ENCODE measurements around the gene ASPG.

ASPG gene

DNA sequence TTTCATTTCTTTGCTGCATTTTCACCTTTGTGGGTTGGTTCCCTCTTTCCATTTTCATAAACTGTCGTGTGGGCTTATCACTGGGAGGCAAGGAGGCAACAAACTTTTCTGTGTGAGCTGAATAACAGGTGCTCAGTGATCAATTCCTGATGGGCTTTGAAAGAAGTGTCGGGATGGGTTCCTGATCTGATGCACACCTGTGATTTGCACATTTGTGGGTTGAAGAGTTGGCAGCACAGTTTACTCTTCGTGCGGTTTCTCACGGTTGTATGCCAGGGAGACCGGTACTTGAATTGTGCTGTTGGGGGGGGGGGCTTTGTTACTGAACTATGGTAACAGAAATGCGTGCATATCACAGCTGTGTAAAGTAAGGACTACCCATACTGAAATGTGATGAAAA is 16.0 kb upstream of the ASPG start:
- TF ChIP-seq SNAI2 (CRISPR knock-in tag; IDR thresholded peaks at IDR 0.05) = no peak
- TF ChIP-seq ESRRG (CRISPR knock-in tag; IDR thresholded peaks at IDR 0.05) = no peak
- no peak for TF ChIP-seq PPARA (CRISPR knock-in tag; IDR thresholded peaks at IDR 0.05; ENCODE audit: borderline replicate concordance)
- no peak for TF ChIP-seq TCF4 (CRISPR knock-in tag; IDR thresholded peaks at IDR 0.05; ENCODE audit: borderline replicate concordance)
- TF ChIP-seq ZNF70 (CRISPR knock-in tag; IDR thresholded peaks at IDR 0.05) = no peak
- TF ChIP-seq ZFP30 (CRISPR knock-in tag; IDR thresholded peaks at IDR 0.05) = no peak
- TF ChIP-seq ZNF8 (CRISPR knock-in tag; IDR thresholded peaks at IDR 0.05) = no peak
- TF ChIP-seq ZFP3 (CRISPR knock-in tag; IDR thresholded peaks at IDR 0.05) = no peak
- TF ChIP-seq GLIS3 (CRISPR knock-in tag; IDR thresholded peaks at IDR 0.05) = no peak
- no peak for TF ChIP-seq BACH2 (CRISPR knock-in tag; IDR thresholded peaks at IDR 0.05; ENCODE audit: borderline replicate concordance)
- TF ChIP-seq CSDC2 (CRISPR knock-in tag; IDR thresholded peaks at IDR 0.05) = no peak
- TF ChIP-seq, protein P1, sequence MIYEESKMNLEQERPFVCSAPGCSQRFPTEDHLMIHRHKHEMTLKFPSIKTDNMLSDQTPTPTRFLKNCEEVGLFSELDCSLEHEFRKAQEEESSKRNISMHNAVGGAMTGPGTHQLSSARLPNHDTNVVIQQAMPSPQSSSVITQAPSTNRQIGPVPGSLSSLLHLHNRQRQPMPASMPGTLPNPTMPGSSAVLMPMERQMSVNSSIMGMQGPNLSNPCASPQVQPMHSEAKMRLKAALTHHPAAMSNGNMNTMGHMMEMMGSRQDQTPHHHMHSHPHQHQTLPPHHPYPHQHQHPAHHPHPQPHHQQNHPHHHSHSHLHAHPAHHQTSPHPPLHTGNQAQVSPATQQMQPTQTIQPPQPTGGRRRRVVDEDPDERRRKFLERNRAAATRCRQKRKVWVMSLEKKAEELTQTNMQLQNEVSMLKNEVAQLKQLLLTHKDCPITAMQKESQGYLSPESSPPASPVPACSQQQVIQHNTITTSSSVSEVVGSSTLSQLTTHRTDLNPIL (CRISPR knock-in tag; IDR thresholded peaks at IDR 0.05; ENCODE audit: low read depth) = no peak
- no peak for TF ChIP-seq RARB (CRISPR knock-in tag; IDR thresholded peaks at IDR 0.05)
- TF ChIP-seq, protein P2, sequence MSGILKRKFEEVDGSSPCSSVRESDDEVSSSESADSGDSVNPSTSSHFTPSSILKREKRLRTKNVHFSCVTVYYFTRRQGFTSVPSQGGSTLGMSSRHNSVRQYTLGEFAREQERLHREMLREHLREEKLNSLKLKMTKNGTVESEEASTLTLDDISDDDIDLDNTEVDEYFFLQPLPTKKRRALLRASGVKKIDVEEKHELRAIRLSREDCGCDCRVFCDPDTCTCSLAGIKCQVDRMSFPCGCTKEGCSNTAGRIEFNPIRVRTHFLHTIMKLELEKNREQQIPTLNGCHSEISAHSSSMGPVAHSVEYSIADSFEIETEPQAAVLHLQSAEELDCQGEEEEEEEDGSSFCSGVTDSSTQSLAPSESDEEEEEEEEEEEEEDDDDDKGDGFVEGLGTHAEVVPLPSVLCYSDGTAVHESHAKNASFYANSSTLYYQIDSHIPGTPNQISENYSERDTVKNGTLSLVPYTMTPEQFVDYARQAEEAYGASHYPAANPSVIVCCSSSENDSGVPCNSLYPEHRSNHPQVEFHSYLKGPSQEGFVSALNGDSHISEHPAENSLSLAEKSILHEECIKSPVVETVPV (CRISPR knock-in tag; IDR thresholded peaks at IDR 0.05) = no peak
- TF ChIP-seq ZNF565 (CRISPR knock-in tag; conservative IDR thresholded peaks at IDR 0.05; ENCODE audit: low read depth) = no peak

GRCh38 chr14:104072586-104072985 is 12.9 kb upstream of the ASPG start:
- TF ChIP-seq BACH2 (CRISPR knock-in tag; IDR thresholded peaks at IDR 0.05; ENCODE audit: borderline replicate concordance) = no peak
- TF ChIP-seq GLIS3 (CRISPR knock-in tag; IDR thresholded peaks at IDR 0.05) = no peak
- TF ChIP-seq ZNF565 (CRISPR knock-in tag; conservative IDR thresholded peaks at IDR 0.05; ENCODE audit: low read depth) = no peak
- TF ChIP-seq ESRRG (CRISPR knock-in tag; IDR thresholded peaks at IDR 0.05) = no peak
- no peak for TF ChIP-seq TCF4 (CRISPR knock-in tag; IDR thresholded peaks at IDR 0.05; ENCODE audit: borderline replicate concordance)
- no peak for TF ChIP-seq ZFP3 (CRISPR knock-in tag; IDR thresholded peaks at IDR 0.05)
- TF ChIP-seq OSR1 (CRISPR knock-in tag; IDR thresholded peaks at IDR 0.05) = no peak
- no peak for TF ChIP-seq ZNF8 (CRISPR knock-in tag; IDR thresholded peaks at IDR 0.05)
- no peak for TF ChIP-seq TOX (CRISPR knock-in tag; IDR thresholded peaks at IDR 0.05; ENCODE audit: borderline replicate concordance)
- no peak for TF ChIP-seq RARB (CRISPR knock-in tag; IDR thresholded peaks at IDR 0.05)
- TF ChIP-seq ZC3H10 (CRISPR knock-in tag; IDR thresholded peaks at IDR 0.05) = no peak
- no peak for TF ChIP-seq CSDC2 (CRISPR knock-in tag; IDR thresholded peaks at IDR 0.05)
- no peak for ATAC-seq

More for the DNA sequence above, 16.0 kb upstream of the ASPG start:
- no peak for ATAC-seq

GRCh38 chr14:104073764-104074163 is 11.7 kb upstream of the ASPG start:
- ATAC-seq = no peak
- TF ChIP-seq ISL1 (CRISPR knock-in tag; IDR thresholded peaks at IDR 0.05) (no peak), SNAI2 (CRISPR knock-in tag; IDR thresholded peaks at IDR 0.05) (no peak), ZFP3 (CRISPR knock-in tag; IDR thresholded peaks at IDR 0.05) (no peak), POU6F1 (CRISPR knock-in tag; IDR thresholded peaks at IDR 0.05; ENCODE audit: borderline replicate concordance, low read depth) (no peak), ZFP30 (CRISPR knock-in tag; IDR thresholded peaks at IDR 0.05) (no peak), ZNF70 (CRISPR knock-in tag; IDR thresholded peaks at IDR 0.05) (no peak), BACH2 (CRISPR knock-in tag; IDR thresholded peaks at IDR 0.05; ENCODE audit: borderline replicate concordance) (no peak), OSR1 (CRISPR knock-in tag; IDR thresholded peaks at IDR 0.05) (no peak), ZNF565 (CRISPR knock-in tag; conservative IDR thresholded peaks at IDR 0.05; ENCODE audit: low read depth) (no peak), ZNF8 (CRISPR knock-in tag; IDR thresholded peaks at IDR 0.05) (no peak), TCF4 (CRISPR knock-in tag; IDR thresholded peaks at IDR 0.05; ENCODE audit: borderline replicate concordance) (no peak), CSDC2 (CRISPR knock-in tag; IDR thresholded peaks at IDR 0.05) (no peak), PATZ1 (CRISPR knock-in tag; IDR thresholded peaks at IDR 0.05; ENCODE audit: borderline replicate concordance) (no peak), RARB (CRISPR knock-in tag; IDR thresholded peaks at IDR 0.05) (no peak), TOX (CRISPR knock-in tag; IDR thresholded peaks at IDR 0.05; ENCODE audit: borderline replicate concordance) (no peak), PPARA (CRISPR knock-in tag; IDR thresholded peaks at IDR 0.05; ENCODE audit: borderline replicate concordance) (no peak), ARNTL (CRISPR knock-in tag; IDR thresholded peaks at IDR 0.05; ENCODE audit: borderline replicate concordance, low read depth) (no peak), ESRRG (CRISPR knock-in tag; IDR thresholded peaks at IDR 0.05) (no peak)
- TF ChIP-seq, protein P2 (CRISPR knock-in tag; IDR thresholded peaks at IDR 0.05) = no peak
